GM18505 (cell line): ENCODE results near the gene EIF2AK3.

ENCODE experiments used
- ATAC-seq: cut with Tn5 transposase; IDR thresholded peaks from one replicate; pipeline ENCODE4 v1.9.1; 2021; ENCODE audit not compliant: unreplicated experiment
- POLR2A ChIP-seq: IDR thresholded peaks from 4 replicates; pipeline ENCODE4 v1.6.1; 2011; ENCODE audit warnings: borderline replicate concordance; ENCODE audit not compliant: insufficient read depth, insufficient read length; ENCODE audit errors: extremely low read depth

EIF2AK3 gene

GRCh38 chr2:88537640-88538039, 89.6 kb downstream of the EIF2AK3 start:
- TF ChIP-seq POLR2A, result no peak
- no peak for ATAC-seq

- no peak for ATAC-seq
- TF ChIP-seq POLR2A, result no peak
These were observed 97.2 kb downstream of the EIF2AK3 start for GRCh38 chr2:88530081-88530480.

GRCh38 chr2:88521445-88522073, 105.7 kb downstream of the EIF2AK3 start:
- ATAC-seq, result no peak
- no peak for TF ChIP-seq POLR2A

GRCh38 chr2:88517759-88518201, 109.5 kb downstream of the EIF2AK3 start:
- no peak for TF ChIP-seq POLR2A
- no peak for ATAC-seq
